ENCODE measurements around the gene AHCYL1. TPM values are rescaled to one million over a fixed set of nuclear protein-coding genes. Genes with fewer than 3 reads are reported as not detected.

AHCYL1 gene
- total RNA-seq, 1 donor from 2014 or later = 65.5 TPM

DNA sequence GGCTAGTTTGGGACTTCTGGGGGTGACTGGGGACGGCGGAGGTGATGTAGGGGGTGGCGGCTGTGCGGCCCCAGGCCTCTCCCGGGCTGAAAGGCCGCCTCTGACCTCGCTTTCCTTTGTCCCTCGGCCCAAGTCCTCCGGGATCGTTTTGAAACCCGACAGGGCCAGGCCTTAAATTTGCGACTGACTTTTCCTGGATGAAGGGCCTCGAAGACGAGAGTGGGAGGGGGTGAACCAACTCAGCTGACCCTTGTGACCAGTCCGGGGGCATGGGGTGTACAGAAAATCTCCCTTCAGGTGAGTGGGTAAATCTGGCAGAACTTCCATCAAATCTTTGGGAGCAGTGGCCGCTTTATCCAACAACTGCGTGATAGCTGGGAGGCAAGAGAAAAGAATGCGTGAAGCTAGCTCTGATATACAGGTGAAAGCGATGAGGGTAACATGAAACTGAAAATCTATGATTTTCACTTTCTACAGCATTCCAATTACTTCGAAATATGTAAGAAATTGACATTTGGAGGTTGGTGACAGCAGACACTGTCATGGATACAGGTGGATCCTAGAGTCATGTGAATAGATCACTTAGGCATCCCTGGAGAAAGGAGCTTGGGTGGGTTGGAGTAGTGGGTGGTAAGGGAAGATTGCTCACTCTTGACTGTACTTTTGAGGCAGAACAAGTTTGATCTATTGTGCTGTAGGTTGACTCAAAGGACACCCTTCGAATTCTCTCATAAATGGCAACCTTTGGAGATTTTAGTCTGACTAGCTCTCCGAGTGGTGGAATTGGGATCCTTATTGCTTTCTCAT is 885 bp downstream of the AHCYL1 start:
- peaks cover 9% of the 10 kb centered on the region for H3K27me3 Mint-ChIP-seq (ENCODE audit: insufficient read depth, low read depth)
- peaks cover 9% of the 10 kb centered on the region for H3K9me3 Mint-ChIP-seq
- H3K9ac ChIP-seq = peak overlapping the region; percentile 84
- no peak overlapping the region for H3K27ac ChIP-seq
- H3K79me2 ChIP-seq (ENCODE audit: low read depth) = peaks cover 58% of the 10 kb centered on the region
- no peaks in the 10 kb centered on the region for H3K27me3 ChIP-seq
- DNase-seq (ENCODE audit: low spot score) = no peak
- H3K9me3 ChIP-seq (ENCODE audit: low read depth) = no peaks in the 10 kb centered on the region
- TF ChIP-seq, protein P1, sequence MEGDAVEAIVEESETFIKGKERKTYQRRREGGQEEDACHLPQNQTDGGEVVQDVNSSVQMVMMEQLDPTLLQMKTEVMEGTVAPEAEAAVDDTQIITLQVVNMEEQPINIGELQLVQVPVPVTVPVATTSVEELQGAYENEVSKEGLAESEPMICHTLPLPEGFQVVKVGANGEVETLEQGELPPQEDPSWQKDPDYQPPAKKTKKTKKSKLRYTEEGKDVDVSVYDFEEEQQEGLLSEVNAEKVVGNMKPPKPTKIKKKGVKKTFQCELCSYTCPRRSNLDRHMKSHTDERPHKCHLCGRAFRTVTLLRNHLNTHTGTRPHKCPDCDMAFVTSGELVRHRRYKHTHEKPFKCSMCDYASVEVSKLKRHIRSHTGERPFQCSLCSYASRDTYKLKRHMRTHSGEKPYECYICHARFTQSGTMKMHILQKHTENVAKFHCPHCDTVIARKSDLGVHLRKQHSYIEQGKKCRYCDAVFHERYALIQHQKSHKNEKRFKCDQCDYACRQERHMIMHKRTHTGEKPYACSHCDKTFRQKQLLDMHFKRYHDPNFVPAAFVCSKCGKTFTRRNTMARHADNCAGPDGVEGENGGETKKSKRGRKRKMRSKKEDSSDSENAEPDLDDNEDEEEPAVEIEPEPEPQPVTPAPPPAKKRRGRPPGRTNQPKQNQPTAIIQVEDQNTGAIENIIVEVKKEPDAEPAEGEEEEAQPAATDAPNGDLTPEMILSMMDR (IDR thresholded peaks at IDR 0.05) = no peak
- TF ChIP-seq EZH2 (IDR thresholded peaks at IDR 0.05) (no peak), EZH2phosphoT487 (IDR thresholded peaks at IDR 0.05) (no peak)
- H3K4me1 ChIP-seq = peaks cover 20% of the 10 kb centered on the region
- H3K36me3 Mint-ChIP-seq = peaks cover 21% of the 10 kb centered on the region
- peak overlapping the region; percentile 94 for H3K4me3 ChIP-seq
- H3K27ac Mint-ChIP-seq = peak overlapping the region; percentile 95
- no peak overlapping the region for H2AFZ ChIP-seq (replicated peaks)
- H4K20me1 ChIP-seq (ENCODE audit: low read depth) = peaks cover 52% of the 10 kb centered on the region
- peak overlapping the region; percentile 98 for H3K4me3 Mint-ChIP-seq
- H3F3A ChIP-seq (ENCODE audit: low read depth) = peaks cover 12% of the 10 kb centered on the region
- no peaks in the 10 kb centered on the region for H3K36me3 ChIP-seq
- peak overlapping the region; percentile 95 for H3K4me2 ChIP-seq
- H3K4me1 Mint-ChIP-seq = peaks cover 37% of the 10 kb centered on the region

DNA sequence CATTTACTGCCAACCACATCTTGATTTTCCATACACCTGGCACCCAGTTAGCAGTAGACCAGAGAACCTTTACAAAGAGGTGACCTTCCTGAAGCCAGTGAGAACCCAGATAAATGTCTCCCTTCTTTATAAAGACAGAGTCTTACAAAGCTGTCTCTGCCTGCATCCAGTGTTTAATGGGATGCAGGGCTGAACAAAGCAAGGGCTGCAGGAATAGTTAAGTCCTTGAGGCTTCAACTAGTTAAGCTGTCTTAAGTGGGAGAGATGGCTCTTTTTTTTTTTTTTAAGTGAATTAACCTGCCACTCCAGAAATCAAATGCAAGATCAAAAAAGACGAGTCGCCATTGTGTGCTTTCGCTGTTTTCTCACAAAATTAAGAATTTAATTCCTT is 1.5 kb downstream of the AHCYL1 start:
- no peak overlapping the region for H2AFZ ChIP-seq (replicated peaks)
- Mint-ChIP-seq H3K36me3 (peaks cover 24% of the 10 kb centered on the region), H3K27ac (peak overlapping the region; percentile 95), H3K9me3 (peaks cover 9% of the 10 kb centered on the region), H3K4me1 (peaks cover 37% of the 10 kb centered on the region), H3K4me3 (peak overlapping the region; percentile 98), H3K27me3 (ENCODE audit: insufficient read depth, low read depth) (peaks cover 8% of the 10 kb centered on the region)
- H3K79me2 ChIP-seq (ENCODE audit: low read depth) = peaks cover 64% of the 10 kb centered on the region
- peak; percentile 85 for DNase-seq (ENCODE audit: low spot score)
- H3K27me3 ChIP-seq = no peaks in the 10 kb centered on the region
- H3F3A ChIP-seq (ENCODE audit: low read depth) = peaks cover 12% of the 10 kb centered on the region
- peak overlapping the region; percentile 95 for H3K4me2 ChIP-seq
- peaks cover 20% of the 10 kb centered on the region for H3K4me1 ChIP-seq
- no peaks in the 10 kb centered on the region for H3K36me3 ChIP-seq
- peak overlapping the region; percentile 94 for H3K4me3 ChIP-seq
- no peak overlapping the region for H3K27ac ChIP-seq
- TF ChIP-seq EZH2phosphoT487 (IDR thresholded peaks at IDR 0.05) (peak; percentile 36), EZH2 (IDR thresholded peaks at IDR 0.05) (no peak)
- TF ChIP-seq, protein P1 (IDR thresholded peaks at IDR 0.05) = no peak
- no peaks in the 10 kb centered on the region for H3K9me3 ChIP-seq (ENCODE audit: low read depth)
- H3K9ac ChIP-seq = no peak overlapping the region
- peaks cover 58% of the 10 kb centered on the region for H4K20me1 ChIP-seq (ENCODE audit: low read depth)

DNA sequence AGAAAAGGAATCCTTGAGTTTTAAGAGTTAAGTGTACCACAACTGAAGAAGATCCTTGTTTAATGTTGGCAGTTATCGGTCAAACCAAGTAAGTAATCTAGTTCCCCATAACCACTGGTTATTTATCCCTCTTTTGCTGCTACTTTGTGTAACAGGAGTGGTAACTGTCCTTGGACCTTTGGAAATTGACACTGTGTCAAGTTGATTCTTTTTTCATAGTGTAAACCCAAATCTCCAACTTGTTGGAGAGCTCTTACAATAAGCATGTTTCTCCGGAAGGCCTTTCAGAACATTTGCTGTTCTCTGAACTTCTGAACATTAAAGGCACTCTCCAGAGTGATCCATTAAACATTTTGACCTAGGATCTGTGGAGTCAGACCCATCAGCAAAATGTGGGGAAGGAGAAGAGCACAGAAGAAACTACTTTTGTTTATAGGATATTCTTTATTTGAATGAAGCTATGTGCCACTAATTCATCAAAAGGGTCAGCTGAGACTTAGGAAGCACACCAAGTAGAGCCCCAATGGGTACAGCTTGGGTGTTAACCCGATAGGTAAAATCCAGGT is 3.9 kb downstream of the AHCYL1 start:
- H3K27ac ChIP-seq = no peak overlapping the region
- H3K9me3 ChIP-seq (ENCODE audit: low read depth) = no peaks in the 10 kb centered on the region
- H3K4me3 ChIP-seq = no peak overlapping the region
- DNase-seq (ENCODE audit: low spot score) = no peak
- TF ChIP-seq EZH2 (IDR thresholded peaks at IDR 0.05) (no peak), EZH2phosphoT487 (IDR thresholded peaks at IDR 0.05) (no peak)
- Mint-ChIP-seq H3K4me1 (peaks cover 33% of the 10 kb centered on the region), H3K36me3 (peaks cover 30% of the 10 kb centered on the region), H3K27me3 (ENCODE audit: insufficient read depth, low read depth) (no peaks in the 10 kb centered on the region), H3K4me3 (no peak overlapping the region), H3K27ac (no peak overlapping the region), H3K9me3 (peaks cover 9% of the 10 kb centered on the region)
- peaks cover 32% of the 10 kb centered on the region for H3K4me1 ChIP-seq
- no peak overlapping the region for H3K9ac ChIP-seq
- H2AFZ ChIP-seq (replicated peaks) = no peak overlapping the region
- H3K79me2 ChIP-seq (ENCODE audit: low read depth) = peaks cover 88% of the 10 kb centered on the region
- H3K27me3 ChIP-seq = no peaks in the 10 kb centered on the region
- H4K20me1 ChIP-seq (ENCODE audit: low read depth) = peaks cover 74% of the 10 kb centered on the region
- no peaks in the 10 kb centered on the region for H3K36me3 ChIP-seq
- H3F3A ChIP-seq (ENCODE audit: low read depth) = peaks cover 12% of the 10 kb centered on the region
- no peak overlapping the region for H3K4me2 ChIP-seq

Measured in neural progenitor cell (in vitro differentiated cells).